Measurements from ENCODE around the gene SRL.

DNA sequence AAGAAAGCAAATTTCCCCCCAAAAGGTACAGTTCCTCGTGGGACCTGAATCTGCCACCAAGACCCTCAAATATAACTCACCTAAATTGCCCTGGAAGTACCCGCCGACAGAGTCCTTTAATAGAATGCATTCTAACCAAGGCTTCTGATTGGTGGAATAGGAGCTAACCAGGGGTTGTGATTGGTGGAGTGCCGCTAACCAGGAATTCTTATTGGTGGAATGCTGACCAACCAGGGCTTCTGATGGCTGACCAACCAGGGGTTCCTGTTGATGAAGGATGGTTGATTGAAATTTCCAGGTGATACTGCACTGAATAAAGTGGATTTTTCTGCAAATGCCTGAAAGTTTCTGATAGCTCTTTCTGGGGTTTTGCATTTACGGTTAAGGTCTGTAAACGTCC is 24.5 kb upstream of the SRL start:
- TF ChIP-seq, protein P1, sequence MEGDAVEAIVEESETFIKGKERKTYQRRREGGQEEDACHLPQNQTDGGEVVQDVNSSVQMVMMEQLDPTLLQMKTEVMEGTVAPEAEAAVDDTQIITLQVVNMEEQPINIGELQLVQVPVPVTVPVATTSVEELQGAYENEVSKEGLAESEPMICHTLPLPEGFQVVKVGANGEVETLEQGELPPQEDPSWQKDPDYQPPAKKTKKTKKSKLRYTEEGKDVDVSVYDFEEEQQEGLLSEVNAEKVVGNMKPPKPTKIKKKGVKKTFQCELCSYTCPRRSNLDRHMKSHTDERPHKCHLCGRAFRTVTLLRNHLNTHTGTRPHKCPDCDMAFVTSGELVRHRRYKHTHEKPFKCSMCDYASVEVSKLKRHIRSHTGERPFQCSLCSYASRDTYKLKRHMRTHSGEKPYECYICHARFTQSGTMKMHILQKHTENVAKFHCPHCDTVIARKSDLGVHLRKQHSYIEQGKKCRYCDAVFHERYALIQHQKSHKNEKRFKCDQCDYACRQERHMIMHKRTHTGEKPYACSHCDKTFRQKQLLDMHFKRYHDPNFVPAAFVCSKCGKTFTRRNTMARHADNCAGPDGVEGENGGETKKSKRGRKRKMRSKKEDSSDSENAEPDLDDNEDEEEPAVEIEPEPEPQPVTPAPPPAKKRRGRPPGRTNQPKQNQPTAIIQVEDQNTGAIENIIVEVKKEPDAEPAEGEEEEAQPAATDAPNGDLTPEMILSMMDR (IDR thresholded peaks at IDR 0.05) = no peak
- no peak for TF ChIP-seq POLR2A (IDR thresholded peaks at IDR 0.05)
